Measurements from ENCODE around the gene CIAO2A. TPM values are rescaled to one million over a fixed set of nuclear protein-coding genes. Genes with fewer than 3 reads are reported as not detected.
"Not testable (repeated sequence)": the region's sequence is repeated elsewhere in the genome, so short reads cannot be mapped to it uniquely, and the experiment has no call there.

Gene CIAO2A
- total RNA-seq = 61.6 and 66.7 TPM in 2 replicates

GRCh38 chr15:64093627-64094417 lies at the start of gene CIAO2A:
CIAO2A (minus strand) TSS chr15:64093838; CDS start chr15:64093768, 70 bp downstream.
- DNase-seq (ENCODE audit: low read depth, low spot score) = peak; percentile 96

GRCh38 chr15:64143276-64143675 lies 49.6 kb upstream of the CIAO2A start:
- no peak for DNase-seq (ENCODE audit: low read depth, low spot score)

GRCh38 chr15:64141798-64142512 lies 48.3 kb upstream of the CIAO2A start:
- no peak for DNase-seq (ENCODE audit: low read depth, low spot score)

DNA sequence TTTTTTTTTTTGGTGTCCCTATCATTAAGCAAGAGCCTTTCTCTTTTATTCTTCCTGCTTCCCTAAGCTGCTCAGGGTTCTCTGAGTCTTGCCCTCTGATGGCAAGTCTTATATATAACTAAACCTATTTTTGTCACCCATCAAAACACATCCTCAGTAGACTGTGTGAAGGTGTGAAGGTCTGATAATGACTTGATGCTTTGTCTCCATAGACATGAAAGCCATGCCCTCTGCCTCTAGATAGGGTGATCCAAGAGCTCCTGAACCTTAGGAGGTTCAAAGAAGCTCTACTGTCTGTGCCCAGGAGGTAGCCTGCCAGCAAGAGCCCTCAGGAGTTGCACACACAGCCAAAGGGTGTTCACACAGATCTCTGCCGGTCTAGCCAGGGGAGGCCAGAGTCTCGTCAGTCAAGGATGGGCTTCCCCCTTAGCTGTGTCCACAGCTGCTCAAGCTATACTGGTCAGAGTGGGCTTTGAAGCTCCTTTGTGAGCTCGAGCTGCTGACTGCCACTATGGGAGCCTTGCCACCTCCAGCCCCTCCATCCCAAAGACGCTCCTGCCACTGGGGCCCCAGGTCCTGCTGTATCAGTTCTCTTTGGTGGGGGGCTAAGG lies 44.8 kb upstream of the CIAO2A start:
- DNase-seq (ENCODE audit: low read depth, low spot score) = no peak

DNA sequence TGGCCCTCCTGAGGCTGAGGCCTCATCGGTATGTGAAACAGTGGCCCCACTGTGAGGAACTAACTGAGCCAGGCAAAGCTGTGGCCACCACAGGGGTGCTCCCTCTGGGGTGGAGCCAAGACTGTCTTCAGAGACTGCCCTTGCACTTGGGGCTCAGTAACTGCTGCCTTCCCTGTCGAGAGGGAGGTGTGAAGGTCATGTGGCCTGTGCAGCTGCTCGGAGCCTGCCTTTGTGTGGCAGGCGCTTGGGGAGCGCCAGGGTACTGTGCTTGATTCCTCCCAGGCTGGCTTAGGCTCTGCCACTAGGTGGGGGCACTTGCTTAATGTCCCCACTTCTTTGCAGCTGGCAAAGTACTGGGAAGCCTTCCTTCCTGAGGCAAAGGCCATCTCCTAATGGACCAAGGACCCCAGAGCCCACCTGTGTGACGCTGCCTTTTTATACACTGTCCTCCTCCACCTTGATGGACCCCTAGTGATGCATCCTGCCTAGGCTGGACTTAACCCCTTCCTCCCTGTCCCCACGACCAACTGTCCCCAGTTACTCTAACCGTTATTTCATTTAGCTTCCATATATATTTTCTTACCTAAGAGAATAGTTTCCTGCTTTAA lies 43.7 kb upstream of the CIAO2A start:
- no peak for DNase-seq (ENCODE audit: low read depth, low spot score)

DNA sequence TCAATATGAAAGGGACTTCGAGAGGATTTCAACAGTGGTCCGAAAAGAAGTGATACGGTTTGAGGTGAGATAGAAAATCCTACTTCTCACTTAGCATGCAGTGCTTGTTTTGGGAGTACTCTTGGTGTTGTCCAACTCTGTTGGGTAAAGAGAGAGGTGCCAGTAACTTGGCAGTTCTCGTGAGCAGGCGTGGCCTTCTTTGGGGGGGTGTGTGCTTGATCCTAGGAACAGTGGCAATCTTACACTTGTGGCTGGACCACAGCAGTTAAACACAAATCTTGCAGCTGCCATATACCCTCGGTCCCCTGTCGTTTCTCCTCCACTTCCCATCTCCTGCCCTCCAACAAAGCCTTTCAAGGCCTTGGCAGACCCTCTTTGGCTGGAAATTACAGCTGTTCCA lies 42.7 kb upstream of the CIAO2A start:
- DNase-seq (ENCODE audit: low read depth, low spot score) = no peak

DNA sequence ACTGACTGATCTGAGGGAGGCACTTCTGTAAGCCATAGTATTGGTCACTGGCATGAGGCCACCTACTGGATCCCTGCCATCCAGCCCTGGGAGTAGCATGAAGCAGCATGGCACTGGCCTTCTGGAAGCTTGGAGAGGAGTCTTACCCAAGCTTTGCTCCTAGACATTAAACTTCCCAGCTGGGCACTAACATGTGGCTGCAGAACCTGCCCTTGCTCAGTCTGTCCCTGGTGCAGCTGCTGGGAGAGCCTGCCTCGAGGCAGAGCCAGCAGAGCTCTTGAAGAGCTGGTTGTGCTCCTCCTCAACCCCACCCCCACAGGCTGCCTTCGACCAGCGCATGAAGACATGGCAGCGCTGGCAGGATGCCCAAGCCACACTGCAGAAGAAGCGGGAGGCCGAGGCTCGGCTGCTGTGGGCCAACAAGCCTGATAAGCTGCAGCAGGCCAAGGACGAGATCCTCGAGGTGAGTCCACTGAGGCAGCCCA lies 40.7 kb upstream of the CIAO2A start:
- DNase-seq (ENCODE audit: low read depth, low spot score) = no peak

- no peak for DNase-seq (ENCODE audit: low read depth, low spot score)
Measured at GRCh38 chr15:64133623-64134344, 40.1 kb upstream of the CIAO2A start.

DNA sequence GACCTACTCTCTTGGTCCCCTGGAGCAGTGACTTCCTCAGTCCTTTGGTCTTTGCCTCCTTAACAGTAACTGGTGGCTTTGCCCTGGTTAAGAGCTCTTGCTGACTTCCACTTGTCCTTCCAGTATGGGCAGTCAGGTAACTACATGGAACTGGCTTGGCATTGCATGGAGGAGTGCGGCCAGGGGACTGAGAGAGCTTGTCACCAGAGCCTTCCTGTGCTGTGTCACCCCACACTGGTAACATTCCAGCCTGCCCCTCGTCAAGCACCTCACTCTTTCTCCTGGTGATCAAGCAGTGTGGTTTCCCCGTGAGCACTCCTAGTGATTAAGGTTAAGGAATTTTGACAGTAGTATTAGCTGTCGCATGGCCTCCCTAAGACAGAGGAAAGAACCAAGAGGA lies 38.6 kb upstream of the CIAO2A start:
- no peak for DNase-seq (ENCODE audit: low read depth, low spot score)

GRCh38 chr15:64131547-64131946 lies 37.9 kb upstream of the CIAO2A start:
- DNase-seq (ENCODE audit: low read depth, low spot score) = no peak

- DNase-seq (ENCODE audit: low read depth, low spot score) = no peak
Measured at GRCh38 chr15:64130159-64130558, 36.5 kb upstream of the CIAO2A start.

DNA sequence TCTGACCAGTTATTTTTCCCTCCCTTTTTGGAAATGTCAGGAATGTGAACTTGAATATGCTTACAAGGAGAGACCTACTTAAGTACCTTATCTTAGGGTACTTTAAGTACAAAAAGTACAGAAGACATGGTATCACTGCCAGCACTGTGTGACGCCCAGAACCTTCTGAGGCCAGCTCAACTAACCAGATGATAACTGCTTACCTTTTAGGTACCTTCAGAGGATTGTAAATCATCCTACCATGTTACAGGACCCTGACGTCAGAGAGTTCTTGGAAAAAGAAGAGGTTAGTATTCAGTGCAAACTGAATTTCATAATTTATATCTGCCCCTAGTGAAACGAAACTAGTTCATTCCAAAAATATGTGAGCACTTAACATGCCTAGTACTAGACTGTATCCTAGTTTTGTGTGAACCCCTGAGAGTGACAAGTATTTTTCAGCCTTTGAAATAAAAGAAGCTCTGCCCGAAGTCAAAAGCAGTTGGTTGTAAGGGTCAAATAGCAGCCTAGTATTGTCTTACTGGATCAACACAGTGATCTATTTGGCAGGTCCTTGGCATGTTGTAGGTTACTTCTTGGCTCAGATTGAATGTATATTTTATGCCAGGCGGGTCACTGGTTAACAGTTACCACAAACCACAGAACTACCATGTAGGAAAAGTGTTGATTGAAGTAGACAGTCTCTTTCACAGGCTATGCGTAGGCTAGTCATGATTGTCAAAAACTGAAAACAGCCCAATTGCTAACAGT lies 34.1 kb upstream of the CIAO2A start:
- DNase-seq (ENCODE audit: low read depth, low spot score) = no peak

GRCh38 chr15:64125978-64126377 lies 32.3 kb upstream of the CIAO2A start:
- DNase-seq (ENCODE audit: low read depth, low spot score) = no peak

DNA sequence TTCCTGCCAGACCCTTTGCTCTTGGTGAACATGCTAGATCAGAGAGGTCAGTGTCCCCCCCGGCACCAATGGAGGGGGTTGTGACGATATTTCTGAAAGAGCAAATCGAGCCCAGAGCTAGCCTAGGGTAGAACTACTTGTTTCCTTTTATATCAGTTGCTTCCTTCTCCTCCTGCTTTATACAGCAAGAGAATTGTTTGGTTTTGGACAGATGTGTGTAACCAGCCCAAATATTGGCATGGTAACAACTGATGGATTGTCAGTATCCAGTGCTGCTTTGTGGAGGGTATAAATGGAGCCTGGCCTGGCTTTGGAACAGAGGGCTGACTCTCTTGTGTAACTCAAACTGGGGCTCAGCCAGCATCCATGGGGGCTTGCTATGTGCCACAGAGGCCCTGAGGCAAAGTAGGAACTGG lies 29.3 kb upstream of the CIAO2A start:
- no peak for DNase-seq (ENCODE audit: low read depth, low spot score)

GRCh38 chr15:64122444-64122843 lies 28.8 kb upstream of the CIAO2A start:
- DNase-seq (ENCODE audit: low read depth, low spot score) = no peak

DNA sequence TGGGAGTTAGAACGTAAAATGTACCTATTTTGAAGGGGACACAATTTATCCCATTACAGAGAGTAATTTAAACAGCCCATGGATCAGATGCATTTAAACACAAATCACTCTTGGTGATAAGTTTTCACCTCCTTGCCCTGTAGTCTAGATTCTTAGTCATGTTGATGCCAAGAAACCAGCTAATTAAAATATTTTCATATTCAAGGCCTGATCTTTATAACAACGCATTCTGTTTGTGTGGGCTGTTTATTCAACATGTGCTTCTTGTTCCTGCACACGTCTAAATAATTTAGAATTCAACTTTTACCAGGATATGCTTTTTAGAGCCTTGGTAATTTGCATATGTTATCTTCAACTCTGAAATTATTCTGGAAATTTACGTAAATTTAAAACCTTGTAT lies 28.0 kb upstream of the CIAO2A start:
- DNase-seq (ENCODE audit: low read depth, low spot score) = no peak

GRCh38 chr15:64120322-64120721 lies 26.7 kb upstream of the CIAO2A start:
- DNase-seq (ENCODE audit: low read depth, low spot score) = not testable (repeated sequence)

DNA sequence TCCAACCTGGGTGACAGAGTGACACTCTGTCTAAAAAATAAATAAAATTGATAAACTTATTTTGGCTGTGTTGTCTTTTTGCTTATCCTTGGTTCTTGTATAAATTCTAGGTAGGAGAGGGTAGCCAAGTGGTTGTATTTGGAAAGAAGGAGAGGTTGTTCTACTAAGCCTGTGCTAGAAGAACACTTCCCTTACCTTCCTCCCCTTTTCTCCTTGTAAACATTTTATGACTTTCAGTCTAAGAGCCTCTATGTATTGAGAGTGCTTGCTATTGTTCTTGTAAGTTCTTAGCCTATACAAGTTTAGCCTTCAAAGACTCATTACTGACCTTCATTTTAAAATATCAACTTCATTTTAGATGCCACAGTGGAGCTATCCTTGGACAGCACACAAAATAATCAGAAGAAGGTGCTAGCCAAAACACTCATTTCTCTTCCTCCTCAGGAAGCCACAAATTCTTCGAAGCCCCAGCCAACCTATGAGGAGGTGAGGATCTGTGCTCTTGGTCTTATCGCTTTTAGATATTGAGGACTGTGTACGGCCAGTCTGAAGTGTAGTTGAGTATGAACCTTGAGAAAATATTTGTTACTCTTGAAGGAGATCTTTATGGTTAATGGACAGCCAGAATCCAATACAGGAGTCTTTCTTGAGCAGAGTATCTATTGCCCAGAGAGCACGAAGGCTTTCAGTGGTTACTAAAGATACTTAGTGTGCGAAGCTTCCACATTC lies 24.3 kb upstream of the CIAO2A start:
- no peak for DNase-seq (ENCODE audit: low read depth, low spot score)

- no peak for DNase-seq (ENCODE audit: low read depth, low spot score)
Measured at GRCh38 chr15:64112904-64113303, 19.3 kb upstream of the CIAO2A start.

Data from pulmonary artery endothelial cell (primary cell).